ENCODE measurements around the gene RFPL3. TPM values are rescaled to one million over a fixed set of nuclear protein-coding genes. Genes with fewer than 3 reads are reported as not detected.
"Not testable (repeated sequence)": the region's sequence is repeated elsewhere in the genome, so short reads cannot be mapped to it uniquely, and the experiment has no call there.

Gene RFPL3
- total RNA-seq, 1 donor from 2014 or later: not detected

- no peak for DNase-seq (ENCODE audit: low spot score)
- intact Hi-C loops (cut with DNase I): no loop called here
Measured at GRCh38 chr22:32328306-32329201, 29.1 kb upstream of the RFPL3 start.

GRCh38 chr22:32329202-32329645 is 28.4 kb upstream of the RFPL3 start:
- intact Hi-C loops (cut with DNase I): no loop called here
- DNase-seq (ENCODE audit: low spot score): no peak

- DNase-seq (ENCODE audit: low spot score): no peak
Measured at GRCh38 chr22:32331236-32331917, 26.3 kb upstream of the RFPL3 start.

GRCh38 chr22:32331918-32332725 is 25.5 kb upstream of the RFPL3 start:
- DNase-seq (ENCODE audit: low spot score): no peak
- intact Hi-C loops (cut with DNase I): no loop called here

More at GRCh38 chr22:32331236-32331917, 26.3 kb upstream of the RFPL3 start:
- intact Hi-C loops (cut with DNase I): no loop called here

- intact Hi-C loops (cut with DNase I): no loop called here
- no peak for DNase-seq (ENCODE audit: low spot score)
Measured at GRCh38 chr22:32333141-32333768, 24.4 kb upstream of the RFPL3 start.

GRCh38 chr22:32333769-32334659 is 23.7 kb upstream of the RFPL3 start:
- intact Hi-C loops (cut with DNase I): no loop called here
- DNase-seq (ENCODE audit: low spot score): no peak

- intact Hi-C loops (cut with DNase I): no loop called here
- DNase-seq (ENCODE audit: low spot score): no peak
Measured at GRCh38 chr22:32334660-32335365, 22.9 kb upstream of the RFPL3 start.

- no peak for DNase-seq (ENCODE audit: low spot score)
Measured at GRCh38 chr22:32335471-32335870, 22.2 kb upstream of the RFPL3 start.

GRCh38 chr22:32336121-32336603 is 21.5 kb upstream of the RFPL3 start:
- intact Hi-C loops (cut with DNase I): no loop called here
- no peak for DNase-seq (ENCODE audit: low spot score)

More at GRCh38 chr22:32335471-32335870, 22.2 kb upstream of the RFPL3 start:
- intact Hi-C loops (cut with DNase I): no loop called here

- DNase-seq (ENCODE audit: low spot score): no peak
- intact Hi-C loops (cut with DNase I): no loop called here
Measured at GRCh38 chr22:32336771-32337424, 20.8 kb upstream of the RFPL3 start.

- intact Hi-C loops (cut with DNase I); DNase-seq (ENCODE audit: low spot score): not testable (repeated sequence)
Measured at GRCh38 chr22:32337425-32337824, 20.2 kb upstream of the RFPL3 start.

- intact Hi-C loops (cut with DNase I): no loop called here
Measured at GRCh38 chr22:32338757-32339156, 18.9 kb upstream of the RFPL3 start.

GRCh38 chr22:32339190-32340012 is 18.3 kb upstream of the RFPL3 start:
- no peak for DNase-seq (ENCODE audit: low spot score)
- intact Hi-C loops (cut with DNase I): no loop called here

More at GRCh38 chr22:32338757-32339156, 18.9 kb upstream of the RFPL3 start:
- no peak for DNase-seq (ENCODE audit: low spot score)

GRCh38 chr22:32340411-32340810 is 17.3 kb upstream of the RFPL3 start:
- intact Hi-C loops (cut with DNase I): no loop called here
- no peak for DNase-seq (ENCODE audit: low spot score)

GRCh38 chr22:32341122-32341740 is 16.4 kb upstream of the RFPL3 start:
- intact Hi-C loops (cut with DNase I): no loop called here
- DNase-seq (ENCODE audit: low spot score): no peak

GRCh38 chr22:32342977-32343376 is 14.7 kb upstream of the RFPL3 start:
- intact Hi-C loops (cut with DNase I): no loop called here
- no peak for DNase-seq (ENCODE audit: low spot score)

All from cardiac septum (tissue), 1 donor.